ENCODE results near the gene NELFA.

GRCh38 chr4:1964971-1965370 is 43.8 kb downstream of the NELFA start:
- no peak for TF ChIP-seq POLR2A (IDR thresholded peaks at IDR 0.05; ENCODE audit: low read length)
- no peak for TF ChIP-seq GATA1 (IDR thresholded peaks at IDR 0.05; ENCODE audit: low read depth, low read length)
